Frontal cortex (tissue), 4 donors: ENCODE results near the gene GLRA3. TPM values are rescaled to one million over a fixed set of nuclear protein-coding genes. Genes with fewer than 3 reads are reported as not detected.
A peak's percentile ranks its signal among the peaks of the same experiment; 100 is the strongest.
"Not testable (repeated sequence)": the region's sequence is repeated elsewhere in the genome, so short reads cannot be mapped to it uniquely, and the experiment has no call there.

Experiments used
- DNase-seq, 2 donors: peaks; one replicate each; pipeline ENCODE4 v3.0.0; 2012; ENCODE audit warnings: low spot score in 2 of 2
- FAIRE-seq: peaks from 2 replicates; lab custom pipeline; 2012; peaks lifted over from hg19 to GRCh38; lab: Jason Lieb, UNC
- total RNA-seq: library from RNA; depleted of rRNA; stranded (reverse); fragments of >200 nt; gene quantifications from one replicate; pipeline ENCODE4 v1.2.3, GENCODE V29; 2014
- donor health status: control.
- donor health status: control.
- donor health status: control.

GLRA3 gene
- total RNA-seq, 1 donor from 2014 or later = 6.1 TPM

- FAIRE-seq = no peak
Measured at GRCh38 chr4:174815282-174815681, 13.8 kb downstream of the GLRA3 start.

GRCh38 chr4:174813292-174813691, 15.8 kb downstream of the GLRA3 start:
- DNase-seq (no peak), FAIRE-seq (no peak)

More at GRCh38 chr4:174815282-174815681, 13.8 kb downstream of the GLRA3 start:
- DNase-seq = no peak

GRCh38 chr4:174810834-174811233, 18.2 kb downstream of the GLRA3 start:
- FAIRE-seq (no peak), DNase-seq (no peak)

- FAIRE-seq (no peak), DNase-seq (no peak)
Measured at GRCh38 chr4:174808836-174809235, 20.2 kb downstream of the GLRA3 start.

DNA sequence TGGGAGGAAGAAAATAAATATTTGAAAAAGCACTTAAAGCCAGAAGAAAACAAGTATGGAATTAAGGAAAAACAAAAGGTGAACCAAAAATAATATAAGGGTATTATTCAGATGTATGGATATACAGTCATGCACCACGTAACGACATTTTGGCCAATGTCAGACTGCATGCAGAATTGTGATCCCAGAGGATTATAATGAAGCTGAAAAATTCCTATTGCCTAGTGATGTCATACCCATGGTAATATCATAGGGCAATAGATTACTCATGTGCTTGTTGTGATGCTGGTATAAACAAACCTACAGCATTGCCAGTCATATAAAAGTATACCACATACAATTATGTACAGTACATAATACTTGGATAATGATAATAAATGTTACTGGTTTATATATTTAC, 20.9 kb downstream of the GLRA3 start:
- DNase-seq = no peak
- FAIRE-seq = no peak

DNA sequence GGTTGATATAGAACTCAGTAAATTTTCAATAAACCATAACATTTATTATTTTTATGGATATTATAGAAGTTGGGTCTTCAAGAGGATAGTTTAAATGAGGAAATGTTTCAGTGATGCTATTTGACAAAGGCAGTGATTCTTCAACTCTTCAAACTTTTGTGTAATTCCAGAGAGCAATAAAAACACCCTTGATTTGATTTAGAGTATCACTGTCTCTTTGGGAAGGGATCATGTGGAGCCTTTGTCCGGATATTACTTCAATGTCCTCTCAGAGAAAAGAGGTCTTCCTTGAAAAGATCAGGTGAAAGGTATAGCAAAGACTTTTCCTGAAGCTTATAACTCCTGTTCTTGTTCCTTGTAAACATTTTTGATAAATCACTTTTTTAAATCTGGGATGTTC, 23.3 kb downstream of the GLRA3 start:
- FAIRE-seq (no peak), DNase-seq (no peak)

DNA sequence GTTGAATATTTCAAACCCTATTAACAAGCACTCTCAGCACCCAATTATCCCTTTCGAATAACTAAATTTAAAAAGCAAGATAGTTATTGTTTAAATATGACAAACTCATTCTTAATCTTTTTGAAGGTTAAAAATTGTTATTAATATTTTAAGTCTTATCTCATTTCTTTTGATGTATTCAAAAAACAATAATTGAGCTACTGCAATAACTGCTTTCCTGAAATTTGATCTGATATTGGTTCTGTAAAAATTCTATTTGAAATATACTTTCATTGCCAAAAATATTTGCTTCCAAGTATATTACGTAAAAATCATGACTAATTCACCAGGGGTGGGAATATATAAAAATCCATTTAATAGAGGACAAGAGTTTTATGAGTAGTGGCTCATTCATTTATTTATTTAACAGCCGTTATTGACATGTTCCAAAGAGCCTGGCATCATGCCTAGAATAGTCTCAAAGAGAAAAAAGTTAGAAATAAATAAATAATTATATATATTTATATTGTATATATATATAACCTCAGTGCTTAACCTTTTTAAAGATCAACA, 34.4 kb downstream of the GLRA3 start:
- DNase-seq (no peak), FAIRE-seq (no peak)

- no peak for DNase-seq
- no peak for FAIRE-seq
Measured at GRCh38 chr4:174789657-174790056, 39.4 kb downstream of the GLRA3 start.

- FAIRE-seq = not testable (repeated sequence)
Measured at GRCh38 chr4:174778274-174778986, 50.6 kb downstream of the GLRA3 start.

GRCh38 chr4:174775366-174775765, 53.7 kb downstream of the GLRA3 start:
- FAIRE-seq (no peak), DNase-seq (no peak)

More at GRCh38 chr4:174778274-174778986, 50.6 kb downstream of the GLRA3 start:
- DNase-seq = not testable (repeated sequence)

DNA sequence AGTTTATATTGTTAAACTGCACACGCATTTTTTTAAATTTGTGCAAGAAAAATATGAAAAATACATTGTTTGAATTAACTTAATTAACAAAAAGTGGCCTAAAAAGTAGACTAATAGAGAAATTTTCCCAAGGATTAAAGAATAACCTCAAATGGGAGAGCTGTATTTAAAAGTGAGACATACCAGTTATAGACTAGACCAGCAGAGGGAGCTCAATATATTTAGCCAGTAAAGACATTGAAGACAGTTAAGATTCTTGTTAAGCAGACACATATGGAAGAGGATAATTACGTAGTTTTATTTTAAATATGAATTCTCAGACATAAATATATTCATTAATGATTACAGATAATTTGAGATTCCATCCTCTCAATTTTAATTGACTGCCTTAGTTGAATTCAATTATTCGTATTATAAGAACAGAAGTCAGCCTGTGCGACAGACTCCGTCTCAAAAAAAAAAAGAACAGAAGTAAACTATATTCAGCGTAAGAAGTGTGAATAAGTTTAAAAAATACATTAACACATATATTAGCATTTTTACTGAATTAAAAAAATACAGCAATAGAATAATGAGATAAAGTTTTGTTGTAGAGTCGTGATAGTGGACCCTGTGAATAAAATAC, 64.8 kb downstream of the GLRA3 start:
- FAIRE-seq = peak; percentile 75
- no peak for DNase-seq

GRCh38 chr4:174763454-174764104, 65.5 kb downstream of the GLRA3 start:
- DNase-seq = no peak
- FAIRE-seq = no peak

- FAIRE-seq (no peak), DNase-seq (no peak)
Measured at GRCh38 chr4:174761451-174761850, 67.6 kb downstream of the GLRA3 start.

DNA sequence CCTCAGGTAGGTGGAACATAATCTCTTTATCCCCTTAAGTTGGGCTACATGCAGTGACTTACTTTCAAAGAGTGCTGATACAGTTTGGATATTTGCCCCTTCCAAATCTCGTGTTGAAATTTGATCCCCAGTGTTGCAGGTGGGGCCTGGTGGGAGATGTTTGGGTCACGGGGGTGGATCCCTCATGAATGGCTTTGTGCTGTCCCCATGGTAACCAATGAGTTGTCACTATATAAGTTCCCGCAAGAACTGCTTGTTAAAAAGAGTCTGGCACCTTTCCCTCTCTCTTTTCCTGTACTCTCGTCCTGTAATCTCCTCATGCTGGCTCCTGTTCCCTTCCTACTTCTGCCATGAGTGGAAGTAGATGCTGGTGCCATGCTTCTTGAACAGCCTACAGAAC, 71.3 kb downstream of the GLRA3 start:
- no peak for FAIRE-seq
- no peak for DNase-seq

DNA sequence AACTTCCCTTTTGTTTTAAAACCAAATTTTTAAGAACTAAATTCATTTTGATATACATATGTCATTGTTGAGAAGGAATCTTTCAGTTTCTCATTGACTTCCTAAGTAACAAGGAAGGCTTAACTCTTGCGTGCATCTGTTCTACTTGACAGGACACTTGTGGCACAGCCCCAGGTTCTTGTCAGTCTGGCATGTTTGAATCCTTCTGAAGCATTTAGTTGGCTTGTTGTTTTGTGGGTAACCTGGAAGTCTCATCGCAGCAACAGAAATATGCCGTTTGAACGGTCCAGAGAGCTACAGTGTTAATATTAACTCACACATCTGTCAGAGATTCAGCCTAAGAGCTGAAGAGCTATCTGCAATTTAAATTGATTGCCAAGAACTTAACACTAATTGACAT, 76.0 kb downstream of the GLRA3 start:
- DNase-seq (no peak), FAIRE-seq (no peak)

DNA sequence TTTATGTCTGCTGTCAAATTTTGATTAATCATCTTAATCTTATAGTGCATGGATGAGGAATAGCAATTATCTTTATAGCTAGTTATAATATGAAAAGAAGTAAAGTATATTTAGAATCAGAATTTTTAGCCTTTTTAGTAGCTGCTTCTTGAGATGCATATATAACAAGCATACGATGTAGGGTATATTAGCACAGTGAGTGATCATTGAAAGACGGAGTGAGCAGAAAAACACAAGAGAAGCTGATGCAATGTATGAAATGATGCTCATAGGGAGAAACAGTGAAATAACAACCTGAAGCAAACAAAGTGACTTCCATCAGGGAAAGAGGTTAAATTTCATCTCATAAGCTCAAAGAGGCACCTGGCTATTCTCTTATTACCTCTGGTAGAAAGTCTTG, 77.0 kb downstream of the GLRA3 start:
- DNase-seq = no peak
- no peak for FAIRE-seq

- FAIRE-seq = no peak
Measured at GRCh38 chr4:174749091-174749490, 80.0 kb downstream of the GLRA3 start.

GRCh38 chr4:174746710-174747109, 82.3 kb downstream of the GLRA3 start:
- FAIRE-seq = no peak
- DNase-seq = no peak

More at GRCh38 chr4:174749091-174749490, 80.0 kb downstream of the GLRA3 start:
- DNase-seq = no peak

DNA sequence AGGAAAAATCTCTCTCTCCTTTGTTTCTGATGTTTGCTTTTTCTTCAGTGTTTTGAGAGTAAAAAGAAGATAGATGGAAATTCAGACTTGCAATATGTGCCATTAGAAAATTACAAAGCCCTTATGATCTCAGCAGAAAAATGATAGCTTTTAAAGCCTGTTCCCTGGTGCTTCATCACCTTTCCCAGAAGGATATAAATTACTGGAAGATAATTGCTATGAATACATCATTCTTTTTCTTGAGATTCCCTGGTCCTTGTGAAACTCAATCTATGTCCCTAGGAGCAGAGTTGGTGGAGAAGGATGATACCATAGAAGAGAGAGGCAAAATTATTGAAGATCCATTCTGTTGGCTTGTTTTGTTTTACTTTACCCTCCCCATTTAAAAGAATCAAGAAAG, 86.5 kb downstream of the GLRA3 start:
- FAIRE-seq (no peak), DNase-seq (no peak)

GRCh38 chr4:174739576-174739975, 89.5 kb downstream of the GLRA3 start:
- FAIRE-seq = no peak
- DNase-seq = no peak

GRCh38 chr4:174734181-174734580, 94.9 kb downstream of the GLRA3 start:
- FAIRE-seq = no peak
- DNase-seq = no peak
